ENCODE data around the gene PCED1B.
"Not testable (repeated sequence)": the region's sequence is repeated elsewhere in the genome, so short reads cannot be mapped to it uniquely, and the experiment has no call there.

Gene PCED1B

DNA sequence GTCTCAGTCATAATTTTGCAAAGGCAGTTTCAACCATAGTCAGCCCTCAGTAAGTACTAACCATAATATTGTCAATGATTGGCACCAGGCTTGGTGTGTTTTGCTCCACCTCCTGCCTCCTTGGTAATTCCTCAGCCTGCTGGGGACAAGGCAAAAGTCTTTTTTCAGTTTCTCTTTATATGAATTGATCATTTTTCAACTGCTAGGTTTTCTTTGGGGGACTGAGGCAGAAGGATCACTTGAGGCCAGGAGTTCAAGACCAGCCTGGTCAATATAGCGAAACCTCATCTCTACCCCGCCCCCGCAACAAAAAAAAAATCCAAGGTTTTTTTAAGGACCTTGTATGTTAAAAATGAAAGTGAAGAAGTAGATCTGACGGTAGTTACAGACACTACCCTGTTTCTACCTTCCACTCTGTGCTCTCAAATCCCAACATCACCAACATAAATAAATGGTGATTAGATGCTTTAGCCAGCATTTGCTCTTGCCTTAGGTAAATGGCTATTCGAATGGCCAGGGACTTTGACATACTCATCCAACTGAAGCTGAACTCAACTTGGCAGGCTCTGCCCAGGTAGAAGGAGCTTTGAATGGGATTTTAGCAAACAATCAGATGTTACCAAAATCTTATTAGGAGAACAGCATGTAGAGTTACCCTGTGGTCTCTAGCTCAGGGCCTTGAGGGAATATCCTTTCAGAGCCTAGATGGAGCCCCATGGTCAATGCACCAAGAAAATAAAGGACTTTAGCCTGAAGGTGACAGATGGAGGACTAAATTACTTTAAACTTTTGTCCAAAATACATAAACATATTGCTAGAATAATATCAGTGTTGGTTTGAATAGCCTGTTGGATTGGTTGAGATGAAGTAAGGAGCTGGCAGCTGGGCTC, 127.3 kb downstream of the PCED1B start:
- DNase-seq (ENCODE audit: low read depth in 2 of 2) = no peak

DNA sequence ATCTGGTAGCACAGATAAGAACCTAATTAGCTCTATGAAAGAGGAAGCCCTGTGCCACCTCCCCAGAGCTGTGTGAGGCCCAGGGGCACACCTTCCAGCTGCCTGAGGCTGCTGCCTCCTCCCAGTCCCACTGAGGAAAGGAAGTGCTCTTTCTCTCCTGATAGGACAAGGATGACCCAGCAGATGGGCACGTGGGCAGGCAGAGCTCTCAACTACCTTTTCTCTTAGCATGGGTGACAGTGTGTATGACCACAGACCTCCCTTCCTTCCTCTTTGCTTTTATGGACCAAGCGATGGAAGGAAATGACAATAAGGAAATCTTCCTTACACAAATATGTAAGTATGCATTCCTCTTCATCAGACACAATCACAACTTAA, 127.9 kb downstream of the PCED1B start:
- DNase-seq (ENCODE audit: low read depth in 2 of 2) = no peak

DNA sequence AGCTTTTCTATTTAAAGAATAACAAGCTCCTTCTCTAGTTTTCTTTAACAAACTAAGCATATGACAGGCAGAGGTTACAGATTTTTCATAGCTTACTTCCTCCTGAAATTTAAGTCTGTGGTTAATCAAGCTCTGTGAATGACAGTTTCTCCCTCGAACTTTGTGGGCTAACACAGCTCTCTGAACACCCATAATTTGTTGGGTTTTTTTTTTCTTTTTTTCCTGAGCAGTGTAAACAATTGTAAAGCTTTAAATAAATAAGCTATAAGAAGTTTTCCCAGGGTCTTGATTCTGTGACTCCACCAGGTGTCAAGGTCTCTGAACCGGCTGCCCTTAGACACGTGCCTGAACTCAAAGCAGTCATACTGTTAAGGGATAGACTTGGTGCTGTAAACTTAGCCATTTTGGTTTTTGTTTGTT, 128.4 kb downstream of the PCED1B start:
- no peak for DNase-seq (ENCODE audit: low read depth in 2 of 2)

DNA sequence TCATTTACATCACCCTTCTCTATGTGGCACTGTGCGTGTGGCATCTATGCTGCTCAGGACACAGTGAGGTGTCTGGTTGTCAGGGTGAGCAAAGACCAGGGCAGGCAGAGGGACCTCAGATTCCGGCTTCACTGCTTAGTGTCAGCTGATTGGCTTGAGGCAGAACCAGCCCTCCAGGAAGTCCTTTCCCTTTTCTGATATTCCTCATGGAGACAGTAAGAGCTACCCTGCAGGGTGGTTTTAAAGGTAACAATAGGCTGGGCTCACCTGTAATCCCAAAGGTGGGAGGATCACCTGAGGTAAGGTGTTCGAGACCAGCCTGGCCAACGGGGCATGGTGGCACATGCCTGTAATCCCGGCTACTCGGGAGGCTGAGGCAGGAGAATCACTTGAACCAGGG, 129.6 kb downstream of the PCED1B start:
- DNase-seq (ENCODE audit: low read depth in 2 of 2) = no peak

DNA sequence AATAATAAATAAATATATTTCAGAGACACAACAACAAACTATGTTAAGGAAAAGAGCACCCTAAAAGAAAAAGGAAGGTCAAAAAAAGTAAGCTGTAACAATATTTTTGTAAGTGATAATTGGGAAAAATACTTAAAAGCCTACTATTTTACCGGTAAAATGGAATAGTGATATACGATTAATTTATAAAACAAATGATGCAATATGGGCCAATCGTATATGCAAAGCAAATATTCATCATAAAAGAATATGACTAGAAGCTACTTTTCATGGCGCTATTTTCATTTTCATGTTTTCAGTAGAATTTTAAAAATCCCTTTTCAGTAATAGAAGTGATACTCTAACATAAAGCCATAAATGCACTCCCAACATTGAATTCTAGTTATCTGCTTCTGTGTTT, 131.4 kb downstream of the PCED1B start:
- DNase-seq (ENCODE audit: low read depth in 2 of 2) = no peak

DNA sequence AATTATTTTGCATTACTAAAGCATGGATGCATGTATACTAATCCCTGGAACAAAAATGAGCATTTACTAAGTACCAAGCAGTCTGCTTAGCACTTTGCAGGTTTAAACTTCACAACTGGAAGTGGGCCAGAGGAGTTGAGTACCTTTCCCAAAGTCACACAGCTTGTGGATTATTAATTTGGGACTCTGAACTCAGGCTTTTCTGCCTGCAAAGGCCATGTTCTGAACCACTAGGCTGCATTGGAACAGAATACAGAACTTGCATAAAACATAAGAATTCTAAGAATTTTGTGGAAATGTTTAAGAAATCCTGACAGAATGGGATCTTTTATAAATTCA, 133.2 kb downstream of the PCED1B start:
- no peak for DNase-seq (ENCODE audit: low read depth in 2 of 2)

DNA sequence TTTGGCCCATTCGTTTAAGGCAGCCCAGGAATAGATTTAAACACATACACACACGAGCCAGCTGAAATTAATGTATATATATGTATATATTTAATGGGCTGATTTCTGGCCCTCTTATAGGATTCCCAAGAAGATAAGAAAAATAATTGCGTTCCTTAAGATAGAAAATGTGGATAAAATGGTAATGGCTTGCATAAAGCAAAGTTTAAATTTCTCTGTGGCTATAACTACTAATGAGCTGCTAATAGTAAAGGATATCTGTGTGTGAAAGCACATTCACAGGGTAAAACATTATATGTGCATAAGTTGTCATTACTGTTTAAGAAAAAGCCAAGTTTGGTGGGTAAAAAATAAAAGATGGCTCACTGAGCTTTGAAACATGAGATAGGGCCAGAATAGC, 134.0 kb downstream of the PCED1B start:
- DNase-seq (ENCODE audit: low read depth in 2 of 2) = no peak

DNA sequence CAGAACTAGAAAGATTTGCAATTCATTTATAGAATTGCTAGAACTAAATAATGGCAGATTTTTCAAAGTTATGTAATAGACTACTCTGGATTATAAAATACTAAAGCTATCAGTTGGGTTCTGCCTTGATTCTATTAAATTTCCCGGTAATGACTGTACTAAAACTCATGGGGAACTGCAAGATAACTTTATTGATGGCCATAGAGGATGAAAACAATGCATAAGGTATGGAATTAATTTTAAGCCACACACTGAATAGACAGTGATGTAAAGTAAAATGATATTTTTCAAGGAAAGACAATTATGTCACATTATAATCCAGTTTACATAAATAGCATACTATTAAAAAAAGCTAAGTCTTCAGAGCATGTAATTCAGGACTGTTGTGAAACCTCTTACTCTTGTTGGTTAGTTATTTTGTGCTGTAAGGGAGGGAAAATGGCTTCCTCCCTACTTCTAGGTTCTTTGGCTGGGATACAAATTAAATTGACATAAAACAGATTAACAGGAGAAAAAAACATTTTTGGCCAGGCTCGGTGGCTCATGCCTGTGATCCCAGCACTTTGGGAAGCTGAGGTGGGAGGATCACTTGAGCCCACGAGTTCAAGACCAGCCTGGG, 134.7 kb downstream of the PCED1B start:
- no peak for DNase-seq (ENCODE audit: low read depth in 2 of 2)

DNA sequence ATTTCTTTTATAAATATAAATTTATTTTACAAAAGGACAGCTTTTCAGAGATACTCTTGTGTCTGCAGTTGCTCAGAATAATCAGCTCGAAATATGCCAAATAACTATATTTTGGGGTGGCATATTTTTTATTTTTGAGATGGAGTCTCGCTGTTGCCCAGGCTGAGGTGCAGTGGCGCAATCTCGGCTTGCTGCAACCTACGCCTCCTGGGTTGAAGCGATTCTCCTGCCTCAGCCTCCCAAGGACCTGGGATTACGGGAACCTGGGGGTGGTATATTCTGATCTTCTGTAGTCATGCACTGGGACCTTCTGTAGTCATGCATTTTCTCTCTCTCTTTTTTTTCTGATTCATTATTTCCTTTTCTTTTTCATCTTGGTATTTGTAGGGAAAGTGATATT, 135.3 kb downstream of the PCED1B start:
- DNase-seq (ENCODE audit: low read depth in 2 of 2) = no peak

DNA sequence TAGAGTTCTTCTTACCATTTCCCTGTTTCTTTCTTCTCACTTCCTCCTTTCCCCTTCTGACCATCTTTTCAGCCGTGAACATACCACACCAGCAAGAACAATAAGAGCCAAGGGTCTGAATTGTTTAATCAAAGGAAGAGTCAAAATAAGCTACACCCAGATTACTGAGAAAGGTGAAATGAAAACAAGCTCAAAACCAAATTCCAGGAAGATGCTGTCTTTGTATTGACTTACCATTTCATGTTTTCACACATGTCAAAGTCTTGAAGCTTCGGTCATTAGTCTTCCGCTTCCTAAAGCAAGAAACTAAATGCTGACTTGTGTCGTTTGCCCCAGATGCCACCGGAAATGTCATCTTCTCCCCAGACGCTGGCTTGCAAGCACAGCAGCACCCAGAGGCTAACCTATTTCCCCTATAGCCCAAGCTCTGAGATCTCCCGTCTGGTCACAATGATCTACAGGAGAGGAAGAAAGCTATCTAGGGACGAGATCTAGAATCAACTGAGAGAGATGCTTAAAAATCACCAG, 136.8 kb downstream of the PCED1B start:
- DNase-seq (ENCODE audit: low read depth in 2 of 2) = no peak

DNA sequence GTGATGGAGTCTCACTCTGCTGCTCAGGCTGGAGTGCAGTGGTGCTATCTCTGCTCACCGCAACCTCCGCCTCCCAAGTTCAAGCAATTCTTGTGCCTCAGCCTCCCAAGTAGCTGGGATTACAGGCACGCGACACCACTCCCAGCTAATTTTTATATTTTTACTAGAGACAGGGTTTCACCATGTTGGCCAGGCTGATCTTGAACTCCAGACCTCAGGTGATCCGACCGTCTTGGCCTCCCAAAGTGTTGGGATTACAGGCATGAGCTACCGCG, 138.1 kb downstream of the PCED1B start:
- not testable (repeated sequence) for DNase-seq (ENCODE audit: low read depth in 2 of 2)

DNA sequence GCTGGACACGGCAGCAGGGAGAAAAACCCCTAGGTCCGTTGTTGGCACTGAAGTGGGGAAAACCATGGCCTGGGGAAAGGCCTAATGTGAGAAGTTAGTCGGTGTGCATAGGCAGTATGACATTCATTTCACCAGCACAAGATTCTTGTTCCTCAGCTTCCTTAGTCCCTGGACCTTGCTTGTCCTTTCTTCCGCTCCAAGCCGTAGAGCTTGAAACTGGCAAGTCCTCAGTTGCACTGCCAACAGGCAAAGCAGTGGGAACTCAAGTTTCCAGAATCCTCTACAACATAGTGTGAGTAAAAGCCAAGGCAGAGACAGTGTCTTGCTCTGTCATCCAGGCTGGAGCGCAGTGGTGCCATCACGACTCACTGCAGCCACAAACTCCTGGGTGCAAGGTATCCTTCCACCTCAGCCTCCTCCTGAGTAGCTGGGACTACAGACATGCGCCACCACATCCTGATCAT, 138.8 kb downstream of the PCED1B start:
- no peak for DNase-seq (ENCODE audit: low read depth in 2 of 2)

DNA sequence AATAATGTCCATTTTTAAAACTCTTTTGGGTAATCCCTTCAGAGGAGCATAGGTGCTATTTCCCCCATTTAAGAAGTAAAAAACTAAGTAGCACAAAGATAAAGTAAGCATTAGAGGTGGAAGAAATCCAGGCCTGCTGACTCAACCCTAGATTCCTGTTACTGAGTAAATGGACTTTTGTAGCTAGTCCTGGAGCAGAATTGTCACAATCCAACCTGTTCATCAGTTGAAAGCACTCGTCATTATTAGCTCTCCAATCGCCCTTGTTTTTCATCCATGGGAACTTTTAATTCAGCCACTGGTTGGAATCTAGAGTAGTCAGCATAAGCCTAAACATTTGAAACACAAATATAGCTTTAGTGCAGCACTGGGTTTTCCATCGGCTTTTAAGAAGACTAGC, 139.8 kb downstream of the PCED1B start:
- DNase-seq (ENCODE audit: low read depth in 2 of 2) = no peak

DNA sequence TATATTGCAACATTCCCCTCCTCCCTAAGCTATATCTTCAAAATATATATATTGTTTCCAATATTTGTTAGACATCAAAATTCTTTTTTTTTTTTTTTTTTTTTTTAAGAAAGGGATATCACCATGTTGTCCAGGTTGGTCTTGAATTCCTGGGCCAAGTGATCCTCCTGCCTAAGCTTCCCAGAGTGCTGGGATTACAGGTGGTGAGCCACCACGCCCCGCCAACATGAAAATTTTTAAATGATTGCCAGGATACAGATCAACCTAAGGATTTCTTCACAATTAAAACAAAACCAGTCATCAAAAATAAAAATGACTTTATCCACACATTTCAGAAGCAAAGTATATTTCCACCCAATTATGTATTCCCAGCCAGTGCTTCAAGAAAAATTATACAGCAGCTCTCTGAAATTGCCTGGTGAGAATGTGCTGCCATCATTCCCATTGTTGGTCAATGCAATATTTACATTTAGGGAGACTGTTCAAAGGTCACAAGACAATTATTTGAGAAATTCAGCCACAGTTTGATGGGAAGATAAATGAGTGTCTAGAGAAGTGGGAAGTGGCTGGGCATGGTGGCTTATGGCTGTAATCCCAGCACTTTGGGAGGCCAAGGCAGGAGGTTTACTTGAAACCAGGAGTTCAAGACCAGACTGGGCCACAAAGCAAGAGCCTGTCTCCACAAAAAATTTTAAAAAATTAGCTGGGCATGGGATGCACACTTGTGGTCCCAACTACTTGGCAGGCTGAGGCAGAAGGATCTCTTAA, 142.0 kb downstream of the PCED1B start:
- no peak for DNase-seq (ENCODE audit: low read depth in 2 of 2)

DNA sequence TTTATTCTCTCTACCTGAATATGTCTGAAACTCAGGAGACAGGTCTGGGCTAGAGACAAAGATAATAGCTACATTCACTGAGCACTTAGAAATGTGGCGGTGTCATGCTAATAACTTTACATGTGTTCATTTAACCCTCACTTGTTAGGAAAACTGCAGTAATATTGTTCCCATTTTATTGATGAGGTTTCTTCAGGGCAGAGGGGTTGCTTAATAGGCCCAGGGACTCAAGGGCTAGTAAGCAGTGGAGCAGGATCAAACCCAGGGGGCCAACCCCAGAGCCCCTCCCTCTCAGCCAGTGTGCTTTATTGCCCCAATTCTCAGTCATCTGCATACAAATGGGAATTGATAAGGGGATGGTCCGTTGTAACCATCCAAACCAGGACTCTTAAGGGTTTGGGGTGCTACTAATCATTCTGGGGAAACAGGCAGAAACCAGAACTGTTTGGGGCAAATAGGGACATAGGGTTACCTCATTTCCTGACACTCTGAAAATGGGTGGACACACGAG, 143.2 kb downstream of the PCED1B start:
- DNase-seq (ENCODE audit: low read depth in 2 of 2) = no peak

DNA sequence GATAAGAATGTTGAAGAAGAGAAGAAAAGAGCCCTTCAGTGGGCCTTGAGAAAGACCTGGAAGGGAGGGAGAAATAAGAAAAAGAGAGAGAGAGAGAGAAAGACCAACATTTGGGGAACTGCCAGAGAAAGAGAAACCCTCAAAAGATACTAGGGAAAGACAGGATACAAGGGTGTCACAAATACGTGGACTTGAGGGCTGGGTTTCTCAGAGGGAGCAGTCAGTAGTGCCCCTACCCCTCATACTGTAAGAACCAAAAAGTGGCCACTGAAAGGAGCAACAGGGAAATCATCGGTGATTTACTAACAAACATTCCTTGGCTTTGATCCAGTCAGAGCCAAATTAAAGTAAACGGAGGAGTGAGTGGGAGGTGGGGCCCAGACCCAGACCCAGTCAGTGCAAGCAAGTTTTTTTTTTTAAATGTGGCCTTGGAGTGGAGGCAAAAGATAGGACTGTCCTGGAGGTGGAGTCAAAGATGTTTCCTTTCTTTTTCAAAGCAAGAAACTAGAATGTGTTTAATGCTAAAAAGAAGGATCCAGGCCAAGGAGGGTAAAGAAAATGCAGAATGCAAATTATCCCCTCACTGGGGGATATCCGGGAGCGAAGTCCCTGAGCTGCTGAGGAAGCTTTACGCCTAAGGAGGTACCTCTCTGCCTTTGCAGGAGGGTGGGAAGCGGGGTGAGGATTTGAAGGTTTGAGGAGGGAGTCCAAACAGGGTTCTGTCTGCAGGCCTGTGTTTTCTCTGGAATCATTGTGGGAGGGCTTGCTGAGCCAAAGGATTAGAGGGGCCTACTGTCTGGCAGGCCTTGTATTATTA, 143.8 kb downstream of the PCED1B start:
- no peak for DNase-seq (ENCODE audit: low read depth in 2 of 2)

DNA sequence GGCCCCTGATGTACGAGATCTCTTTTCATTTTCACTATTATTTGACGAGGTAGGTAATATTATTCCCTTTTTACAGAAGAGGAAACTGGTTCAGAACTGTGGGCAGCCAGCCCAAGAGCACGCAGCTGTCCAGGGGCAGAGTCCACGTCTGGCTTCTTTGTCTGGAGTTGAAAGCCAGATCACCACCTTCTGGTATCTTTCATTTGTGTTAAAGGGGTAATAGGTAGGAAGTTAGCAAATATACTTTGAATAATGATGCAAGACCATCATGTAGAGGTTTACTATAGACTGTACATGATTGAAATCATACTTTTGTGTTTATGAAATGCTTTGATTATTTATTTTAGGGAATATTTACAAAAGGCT, 144.4 kb downstream of the PCED1B start:
- no peak for DNase-seq (ENCODE audit: low read depth in 2 of 2)

DNA sequence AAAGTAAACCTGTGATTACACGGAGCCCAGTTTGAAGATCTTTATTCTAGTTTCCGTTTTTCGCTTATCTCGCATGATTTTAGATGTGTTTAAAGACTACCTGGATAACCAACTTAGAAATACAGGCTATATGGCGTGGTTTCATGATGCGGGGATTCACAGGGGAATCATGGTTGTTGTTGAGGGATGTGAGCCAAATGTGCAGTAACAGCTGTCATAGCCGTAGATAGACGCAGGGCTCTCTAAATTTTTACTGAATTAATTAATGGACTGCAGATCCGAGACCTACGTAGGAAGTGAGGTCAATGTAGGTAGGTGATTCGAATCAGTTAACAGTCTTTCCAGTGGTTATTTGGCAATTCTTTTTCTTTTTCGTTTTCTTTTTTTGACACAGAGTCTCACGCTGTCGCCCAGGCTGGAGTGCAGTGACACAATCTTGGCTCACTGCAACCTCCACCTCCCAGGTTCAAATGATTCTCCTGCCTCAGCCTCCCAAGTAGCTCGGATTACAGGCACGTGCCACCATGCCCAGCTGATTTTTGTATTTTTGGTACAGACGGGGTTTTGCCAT, 145.2 kb downstream of the PCED1B start:
- DNase-seq (ENCODE audit: low read depth in 2 of 2) = no peak

DNA sequence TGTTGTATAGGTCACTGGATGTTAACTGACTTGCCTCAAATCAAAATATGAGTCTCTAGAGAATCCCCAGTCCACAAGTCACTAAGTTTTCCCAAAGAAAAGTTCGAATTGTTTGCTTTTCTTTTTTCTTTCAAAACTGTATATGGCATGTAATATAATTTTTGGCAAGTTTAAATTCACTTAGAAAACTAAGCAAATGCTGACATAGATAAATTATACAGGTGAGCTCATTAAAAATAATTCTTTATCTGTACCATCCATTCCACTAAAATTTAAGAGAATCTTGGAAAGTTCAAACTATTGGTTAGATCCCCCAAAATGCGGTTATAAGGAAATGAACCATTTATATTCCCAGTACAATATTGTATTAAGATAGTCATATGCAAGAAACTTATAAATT, 145.9 kb downstream of the PCED1B start:
- DNase-seq (ENCODE audit: low read depth in 2 of 2) = no peak

DNA sequence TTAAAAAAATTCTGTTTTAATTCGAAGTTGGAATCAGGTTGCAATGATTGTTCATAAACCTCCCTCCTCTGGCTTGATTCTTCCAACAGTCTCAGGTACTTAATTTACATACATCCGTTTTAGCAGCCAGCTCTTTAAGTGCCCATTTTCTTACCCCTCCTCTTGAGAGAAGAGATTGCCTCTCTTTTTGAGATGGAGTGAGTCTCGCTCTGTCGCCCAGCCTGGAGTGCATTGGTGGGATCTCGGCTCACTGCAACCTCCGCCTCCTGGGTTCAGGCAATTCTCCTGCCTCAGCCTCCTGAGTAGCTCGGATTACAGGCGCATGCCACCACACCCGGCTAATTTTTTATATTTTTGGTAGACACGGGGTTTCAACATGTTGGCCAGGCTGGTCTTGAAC, 146.8 kb downstream of the PCED1B start:
- DNase-seq (ENCODE audit: low read depth in 2 of 2) = no peak

DNA sequence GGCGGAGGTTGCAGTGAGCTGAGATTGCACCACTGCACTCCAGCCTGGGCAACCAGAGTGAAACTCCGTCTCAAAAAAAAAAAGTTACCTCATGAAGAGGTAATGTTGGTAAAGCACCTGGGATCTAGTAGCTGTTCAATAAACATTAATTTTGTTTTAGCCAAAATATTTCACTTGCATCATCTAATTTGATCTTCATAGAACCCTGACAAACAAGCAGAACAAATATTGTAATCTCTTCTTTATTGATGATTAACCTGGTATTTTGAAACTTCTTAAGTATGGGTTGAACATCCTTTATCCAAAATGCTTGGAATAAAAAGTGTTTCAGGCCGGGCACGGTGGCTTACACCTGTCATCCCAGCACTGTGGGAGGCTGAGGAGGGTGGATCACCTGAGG, 149.4 kb downstream of the PCED1B start:
- no peak for DNase-seq (ENCODE audit: low read depth in 2 of 2)
